Nephron progenitor cell (in vitro differentiated cells): ENCODE data around the gene AAMDC.
"Not testable (repeated sequence)": the region's sequence is repeated elsewhere in the genome, so short reads cannot be mapped to it uniquely, and the experiment has no call there.

Experiments
- DNase-seq: peaks from one replicate; pipeline ENCODE4 v3.0.0; 2021
- H3K27ac Mint-ChIP-seq: 2 replicates; pipeline ENCODE4 v1.8.0; 2021; ENCODE audit warnings: mild to moderate bottlenecking, moderate library complexity, mixed read lengths
- H3K27me3 Mint-ChIP-seq: 2 replicates; pipeline ENCODE4 v1.8.0; 2021; ENCODE audit warnings: mild to moderate bottlenecking, low read depth, mixed read lengths; ENCODE audit not compliant: poor library complexity
- H3K36me3 Mint-ChIP-seq: 2 replicates; pipeline ENCODE4 v1.8.0; 2021; ENCODE audit warnings: low read depth, mixed read lengths
- H3K4me1 Mint-ChIP-seq: 2 replicates; pipeline ENCODE4 v1.8.0; 2021; ENCODE audit warnings: mixed read lengths
- H3K4me3 Mint-ChIP-seq: 2 replicates; pipeline ENCODE4 v1.8.0; 2021; ENCODE audit warnings: mild to moderate bottlenecking, moderate library complexity, mixed read lengths
- H3K9me3 Mint-ChIP-seq: 2 replicates; pipeline ENCODE4 v1.8.0; 2021; ENCODE audit warnings: mild to moderate bottlenecking, moderate library complexity, mixed read lengths
- TF ChIP-seq, protein P1 (sequence below): fragments of 200-600 bp; sonication (generic); IDR thresholded peaks from 2 replicates; pipeline ENCODE4 v1.5.0; 2021; ENCODE audit warnings: antibody characterized with exemption

AAMDC gene

DNA sequence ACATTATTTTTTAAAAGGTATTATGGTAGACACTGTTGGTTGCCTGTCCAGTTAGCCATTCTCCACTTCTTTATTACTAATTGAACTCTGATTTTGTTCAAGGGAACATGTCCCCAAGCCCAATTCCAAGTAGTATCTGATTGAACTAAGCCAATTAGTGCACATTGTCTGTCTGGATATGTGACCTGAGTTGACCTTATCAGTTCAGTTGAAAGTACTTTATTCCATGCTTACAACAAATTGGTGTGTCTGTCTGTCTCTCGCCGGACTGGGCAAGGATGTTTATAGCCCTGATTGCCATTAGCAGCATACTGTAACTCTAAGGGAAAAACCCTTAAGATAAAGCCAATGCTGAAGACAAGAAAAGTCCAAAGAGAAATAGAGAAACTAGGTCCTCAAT, 87.9 kb downstream of the AAMDC start:
- TF ChIP-seq, protein P1, sequence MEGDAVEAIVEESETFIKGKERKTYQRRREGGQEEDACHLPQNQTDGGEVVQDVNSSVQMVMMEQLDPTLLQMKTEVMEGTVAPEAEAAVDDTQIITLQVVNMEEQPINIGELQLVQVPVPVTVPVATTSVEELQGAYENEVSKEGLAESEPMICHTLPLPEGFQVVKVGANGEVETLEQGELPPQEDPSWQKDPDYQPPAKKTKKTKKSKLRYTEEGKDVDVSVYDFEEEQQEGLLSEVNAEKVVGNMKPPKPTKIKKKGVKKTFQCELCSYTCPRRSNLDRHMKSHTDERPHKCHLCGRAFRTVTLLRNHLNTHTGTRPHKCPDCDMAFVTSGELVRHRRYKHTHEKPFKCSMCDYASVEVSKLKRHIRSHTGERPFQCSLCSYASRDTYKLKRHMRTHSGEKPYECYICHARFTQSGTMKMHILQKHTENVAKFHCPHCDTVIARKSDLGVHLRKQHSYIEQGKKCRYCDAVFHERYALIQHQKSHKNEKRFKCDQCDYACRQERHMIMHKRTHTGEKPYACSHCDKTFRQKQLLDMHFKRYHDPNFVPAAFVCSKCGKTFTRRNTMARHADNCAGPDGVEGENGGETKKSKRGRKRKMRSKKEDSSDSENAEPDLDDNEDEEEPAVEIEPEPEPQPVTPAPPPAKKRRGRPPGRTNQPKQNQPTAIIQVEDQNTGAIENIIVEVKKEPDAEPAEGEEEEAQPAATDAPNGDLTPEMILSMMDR, result no peak
- Mint-ChIP-seq H3K4me1 (no peaks in the 10 kb centered on the region), H3K4me3 (no peak overlapping the region), H3K27ac (no peak overlapping the region), H3K36me3 (peaks cover 51% of the 10 kb centered on the region), H3K27me3 (no peaks in the 10 kb centered on the region), H3K9me3 (no peaks in the 10 kb centered on the region)
- no peak for DNase-seq

DNA sequence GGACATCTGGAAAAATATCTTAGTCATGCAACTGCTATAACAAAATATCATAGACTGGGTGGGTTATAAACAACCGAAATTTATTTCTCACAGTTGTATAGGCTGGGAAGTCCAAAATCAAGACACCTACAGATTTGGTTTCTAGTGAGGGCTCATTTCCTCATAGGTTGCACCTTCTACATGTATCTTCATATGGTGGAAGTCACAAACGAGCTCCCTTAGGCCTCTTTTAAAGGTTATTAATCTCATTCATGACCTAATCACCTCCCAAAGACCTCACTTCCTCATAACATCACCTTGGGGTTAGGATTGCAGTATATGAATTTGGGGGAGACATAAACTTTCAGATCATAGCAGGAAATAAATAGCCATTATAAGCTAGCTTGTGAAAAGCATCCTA, 88.3 kb downstream of the AAMDC start:
- Mint-ChIP-seq H3K4me1 (peaks cover 4% of the 10 kb centered on the region), H3K4me3 (no peak overlapping the region), H3K9me3 (no peaks in the 10 kb centered on the region), H3K27ac (no peak overlapping the region), H3K36me3 (peaks cover 55% of the 10 kb centered on the region), H3K27me3 (no peaks in the 10 kb centered on the region)
- DNase-seq, result no peak
- TF ChIP-seq, protein P1, result no peak

DNA sequence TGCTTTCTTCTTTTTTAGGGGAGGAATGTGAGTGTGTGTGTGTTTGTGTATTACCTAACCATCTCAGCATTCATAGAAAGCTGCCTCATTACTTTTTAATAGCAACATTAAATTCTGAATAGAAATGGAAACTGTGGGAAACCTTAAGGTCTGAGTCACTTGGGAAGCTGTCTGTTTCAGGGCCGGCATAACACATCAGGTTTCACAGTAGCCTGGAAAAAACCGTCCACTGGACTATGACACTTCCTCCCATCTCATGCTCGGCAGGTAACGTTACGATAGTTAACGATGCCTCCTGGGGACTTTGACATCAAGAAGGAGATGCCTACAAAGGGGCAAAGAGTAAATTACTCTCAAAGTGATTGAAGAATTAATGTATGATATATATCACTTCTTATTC, 89.9 kb downstream of the AAMDC start:
- not testable (repeated sequence) for H3K4me3 Mint-ChIP-seq, H3K9me3 Mint-ChIP-seq, H3K4me1 Mint-ChIP-seq, H3K27me3 Mint-ChIP-seq, DNase-seq
- Mint-ChIP-seq H3K36me3 (peaks cover 53% of the 10 kb centered on the region), H3K27ac (peak overlapping the region; percentile 3)

DNA sequence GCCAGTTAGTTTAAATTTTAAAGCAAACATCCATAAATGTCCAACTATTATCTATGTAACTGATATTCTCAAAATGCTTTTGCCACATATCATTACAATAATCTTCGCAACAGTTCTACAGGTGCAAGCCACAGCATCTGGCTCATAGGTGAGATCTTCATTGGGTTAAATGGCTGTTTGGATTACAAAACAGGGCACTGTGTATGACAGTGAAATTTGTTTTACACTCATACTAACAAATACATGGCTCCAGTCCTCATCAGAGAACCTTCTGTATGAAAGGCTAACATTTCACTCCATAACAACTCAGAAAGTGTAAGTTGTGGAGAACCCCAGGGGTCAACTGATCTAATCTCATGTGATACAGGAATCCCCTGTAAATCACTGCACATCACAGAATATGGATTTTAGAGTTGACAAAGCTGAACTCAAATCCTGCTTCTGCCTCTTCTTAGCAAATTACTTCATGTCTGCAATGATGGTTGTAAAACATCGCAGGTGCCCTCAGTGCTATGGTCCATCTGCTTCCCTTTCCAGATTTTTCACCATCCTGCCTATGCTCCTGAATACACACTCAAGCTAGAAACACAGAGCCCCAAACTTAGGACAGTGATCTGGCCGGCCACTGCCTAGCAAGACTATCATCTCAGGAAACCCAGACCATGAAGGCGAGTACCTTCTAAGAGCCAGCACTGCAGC, 92.8 kb downstream of the AAMDC start:
- H3K27me3 Mint-ChIP-seq, DNase-seq, H3K4me3 Mint-ChIP-seq, H3K4me1 Mint-ChIP-seq, H3K9me3 Mint-ChIP-seq: not testable (repeated sequence)
- peak overlapping the region; percentile 49 for H3K27ac Mint-ChIP-seq
- H3K36me3 Mint-ChIP-seq, result peaks cover 49% of the 10 kb centered on the region

DNA sequence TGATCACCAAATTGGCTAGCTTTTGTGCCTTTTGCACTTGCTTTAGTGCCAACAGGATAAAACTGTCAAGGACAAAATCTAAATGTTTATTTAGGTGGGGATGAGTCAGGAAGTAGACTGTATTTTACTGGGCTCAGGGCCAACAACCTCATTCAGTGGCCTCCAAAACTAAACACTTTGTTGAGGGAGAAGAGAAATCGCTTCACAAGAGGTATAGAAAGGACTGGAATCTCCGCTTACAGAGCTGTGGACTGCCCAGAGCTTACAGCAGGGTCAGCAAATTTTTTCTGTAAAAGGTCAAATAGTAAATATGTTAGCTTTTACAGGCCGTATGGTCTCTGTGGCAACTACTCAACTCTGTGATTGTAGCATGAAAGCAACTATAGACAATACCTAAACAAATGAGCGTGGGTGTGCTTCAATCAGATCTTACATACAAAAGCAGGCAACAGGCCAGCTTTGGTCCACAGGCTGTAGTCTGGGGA, 93.4 kb downstream of the AAMDC start:
- DNase-seq, H3K9me3 Mint-ChIP-seq, H3K4me3 Mint-ChIP-seq, H3K4me1 Mint-ChIP-seq, H3K27me3 Mint-ChIP-seq: not testable (repeated sequence)
- H3K27ac Mint-ChIP-seq, result peak overlapping the region; percentile 59
- H3K36me3 Mint-ChIP-seq, result peaks cover 47% of the 10 kb centered on the region

DNA sequence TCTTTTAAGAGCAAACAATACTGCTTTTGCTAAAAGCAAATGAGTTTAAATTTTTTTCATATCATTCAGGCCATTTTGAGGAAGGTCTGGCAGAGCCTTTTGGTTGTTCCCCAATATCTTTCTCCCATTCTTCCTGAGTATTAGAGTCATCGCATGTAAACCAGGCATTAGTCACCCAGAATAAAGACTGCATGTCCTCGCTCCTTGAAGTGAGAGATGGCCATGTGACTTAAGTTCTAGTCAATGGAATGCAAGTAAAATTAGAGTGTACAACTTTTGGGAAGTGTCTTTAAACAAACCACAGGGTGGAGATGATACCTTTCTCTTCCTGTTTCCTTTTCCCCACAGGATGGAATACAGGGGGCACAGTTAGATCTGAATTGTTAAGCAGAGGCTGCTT, 96.8 kb downstream of the AAMDC start:
- peaks cover 36% of the 10 kb centered on the region for H3K36me3 Mint-ChIP-seq
- H3K4me1 Mint-ChIP-seq, H3K27ac Mint-ChIP-seq, DNase-seq, H3K9me3 Mint-ChIP-seq, H3K4me3 Mint-ChIP-seq, H3K27me3 Mint-ChIP-seq: not testable (repeated sequence)
